MM.1S (cell line): ENCODE measurements around the gene CYTH1.
A peak's percentile ranks its signal among the peaks of the same experiment; 100 is the strongest.

Experiments
- DNase-seq: peaks from one replicate; pipeline ENCODE4 v3.0.0-alpha.2; 2015
- H2AFZ ChIP-seq: fragments of 300-600 bp; sonication (generic); 2 replicates; pipeline ENCODE4 v1.6.0; 2016; ENCODE audit warnings: antibody characterized with exemption, low read length
- H3F3A ChIP-seq: fragments of 300-600 bp; sonication (generic); 2 replicates; pipeline ENCODE4 v1.6.1; 2016; ENCODE audit warnings: mild to moderate bottlenecking, antibody characterized with exemption, low read length, moderate library complexity, mixed read lengths; ENCODE audit not compliant: insufficient read depth
- H3K27ac ChIP-seq: fragments of 300-600 bp; sonication (generic); 2 replicates; pipeline ENCODE4 v1.5.1; 2016; ENCODE audit warnings: mild to moderate bottlenecking, low read length
- H3K27me3 ChIP-seq: fragments of 300-600 bp; sonication (generic); replicated peaks from 2 replicates; pipeline ENCODE4 v1.6.0; 2016; ENCODE audit warnings: low read length; ENCODE audit not compliant: insufficient read depth
- H3K36me3 ChIP-seq: fragments of 300-600 bp; sonication (generic); replicated peaks from 2 replicates; pipeline ENCODE4 v1.6.1; 2016; ENCODE audit warnings: mild to moderate bottlenecking, low read length, mixed read lengths; ENCODE audit not compliant: insufficient read depth
- H3K4me1 ChIP-seq: fragments of 300-600 bp; sonication (generic); 2 replicates; pipeline ENCODE4 v1.6.1; 2016; ENCODE audit warnings: low read length, mixed read lengths
- H3K4me2 ChIP-seq: fragments of 300-600 bp; sonication (generic); 2 replicates; pipeline ENCODE4 v1.6.0; 2016; ENCODE audit warnings: low read depth, low read length
- H3K4me3 ChIP-seq: fragments of 300-600 bp; sonication (generic); 2 replicates; pipeline ENCODE4 v1.5.1; 2016; ENCODE audit warnings: low read length, mixed read lengths
- H3K79me2 ChIP-seq: fragments of 300-600 bp; sonication (generic); 2 replicates; pipeline ENCODE4 v1.6.1; 2016; ENCODE audit warnings: mixed run types, low read length, mixed read lengths
- H3K9ac ChIP-seq: fragments of 300-600 bp; sonication (generic); 2 replicates; pipeline ENCODE4 v1.6.1; 2016; ENCODE audit warnings: low read length, mixed read lengths
- H3K9me2 ChIP-seq: fragments of 300-600 bp; sonication (generic); replicated peaks from 2 replicates; pipeline ENCODE4 v1.6.1; 2016; ENCODE audit warnings: mild to moderate bottlenecking, low read length, mixed read lengths; ENCODE audit not compliant: insufficient read depth
- H3K9me3 ChIP-seq: fragments of 300-600 bp; sonication (generic); replicated peaks from 2 replicates; pipeline ENCODE4 v1.6.1; 2016; ENCODE audit warnings: mild to moderate bottlenecking, low read length, mixed read lengths; ENCODE audit not compliant: insufficient read depth
- H4K20me1 ChIP-seq: fragments of 300-600 bp; sonication (generic); 2 replicates; pipeline ENCODE4 v1.6.1; 2016; ENCODE audit warnings: mild to moderate bottlenecking, low read length, moderate library complexity, mixed read lengths; ENCODE audit not compliant: insufficient read depth
- EZH2 ChIP-seq: fragments of 300-600 bp; sonication (generic); optimal IDR thresholded peaks from 2 replicates; pipeline ENCODE3; 2017; ENCODE audit warnings: low read depth, mild to moderate bottlenecking, antibody characterized with exemption, low read length, mixed read lengths
- EZH2phosphoT487 ChIP-seq: fragments of 300-600 bp; sonication (generic); IDR thresholded peaks from 2 replicates; pipeline ENCODE4 v1.6.1; 2018; ENCODE audit warnings: antibody characterized with exemption, low read length
- TF ChIP-seq, protein P1 (sequence below): fragments of 300-600 bp; sonication (generic); IDR thresholded peaks from 2 replicates; pipeline ENCODE4 v1.5.1; 2016; ENCODE audit warnings: antibody characterized with exemption, low read length, mixed read lengths

Gene CYTH1

GRCh38 chr17:78800132-78800931 lies 18.3 kb upstream of the CYTH1 start:
- H3F3A ChIP-seq: no peaks in the 10 kb centered on the region
- no peak overlapping the region for H3K4me3 ChIP-seq
- no peak overlapping the region for H3K9ac ChIP-seq
- H3K4me1 ChIP-seq: no peaks in the 10 kb centered on the region
- H3K36me3 ChIP-seq: peaks cover 20% of the 10 kb centered on the region
- H2AFZ ChIP-seq: no peak overlapping the region
- H3K27ac ChIP-seq: no peak overlapping the region
- peaks cover 49% of the 10 kb centered on the region for H3K79me2 ChIP-seq
- TF ChIP-seq EZH2: no peak
- no peak for TF ChIP-seq EZH2phosphoT487
- TF ChIP-seq, protein P1, sequence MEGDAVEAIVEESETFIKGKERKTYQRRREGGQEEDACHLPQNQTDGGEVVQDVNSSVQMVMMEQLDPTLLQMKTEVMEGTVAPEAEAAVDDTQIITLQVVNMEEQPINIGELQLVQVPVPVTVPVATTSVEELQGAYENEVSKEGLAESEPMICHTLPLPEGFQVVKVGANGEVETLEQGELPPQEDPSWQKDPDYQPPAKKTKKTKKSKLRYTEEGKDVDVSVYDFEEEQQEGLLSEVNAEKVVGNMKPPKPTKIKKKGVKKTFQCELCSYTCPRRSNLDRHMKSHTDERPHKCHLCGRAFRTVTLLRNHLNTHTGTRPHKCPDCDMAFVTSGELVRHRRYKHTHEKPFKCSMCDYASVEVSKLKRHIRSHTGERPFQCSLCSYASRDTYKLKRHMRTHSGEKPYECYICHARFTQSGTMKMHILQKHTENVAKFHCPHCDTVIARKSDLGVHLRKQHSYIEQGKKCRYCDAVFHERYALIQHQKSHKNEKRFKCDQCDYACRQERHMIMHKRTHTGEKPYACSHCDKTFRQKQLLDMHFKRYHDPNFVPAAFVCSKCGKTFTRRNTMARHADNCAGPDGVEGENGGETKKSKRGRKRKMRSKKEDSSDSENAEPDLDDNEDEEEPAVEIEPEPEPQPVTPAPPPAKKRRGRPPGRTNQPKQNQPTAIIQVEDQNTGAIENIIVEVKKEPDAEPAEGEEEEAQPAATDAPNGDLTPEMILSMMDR: no peak
- no peaks in the 10 kb centered on the region for H4K20me1 ChIP-seq
- H3K9me2 ChIP-seq: no peaks in the 10 kb centered on the region
- H3K9me3 ChIP-seq: no peaks in the 10 kb centered on the region
- DNase-seq: no peak
- no peak overlapping the region for H3K4me2 ChIP-seq
- no peaks in the 10 kb centered on the region for H3K27me3 ChIP-seq

DNA sequence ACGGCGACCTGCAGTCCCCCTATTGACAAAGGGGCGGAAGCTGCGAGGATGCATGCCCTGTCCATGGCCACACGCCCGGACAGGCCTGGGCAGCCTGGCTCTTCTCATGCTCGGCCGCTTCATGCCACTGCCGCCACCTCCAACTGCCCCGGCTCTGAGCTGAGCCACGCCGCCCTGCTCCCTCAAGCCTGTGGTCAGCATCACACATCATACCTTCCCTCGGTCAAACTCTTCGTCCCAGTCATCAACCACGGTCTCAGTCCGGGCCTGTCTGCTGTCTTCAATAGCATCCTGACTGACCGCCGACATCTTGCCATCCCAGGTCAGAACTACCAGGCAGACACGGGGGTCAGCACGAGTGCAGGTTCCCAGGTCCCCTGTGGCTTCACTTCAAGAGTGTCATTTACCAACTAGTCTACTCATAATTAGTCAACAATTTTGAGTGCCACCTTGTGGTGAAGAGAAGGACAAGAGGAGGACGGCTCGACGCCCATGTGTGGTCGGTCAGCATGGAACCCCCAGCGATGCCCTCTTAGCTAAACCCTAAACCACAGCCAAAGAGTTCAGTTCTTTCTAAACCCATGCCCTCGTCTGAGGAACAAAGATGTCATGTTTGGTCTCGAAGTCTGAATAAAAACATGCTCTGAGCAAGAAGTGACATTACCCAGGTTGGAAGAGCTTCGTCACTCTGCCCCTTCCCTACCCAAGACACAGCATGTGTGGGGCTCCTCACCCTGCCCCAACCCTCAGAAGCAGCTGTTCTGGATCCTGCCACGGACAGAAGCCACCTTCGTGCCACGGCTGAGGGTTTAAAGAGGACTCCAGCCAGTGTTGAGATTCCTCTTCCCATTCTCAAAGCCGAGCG lies 16.9 kb upstream of the CYTH1 start:
- H3K27me3 ChIP-seq: no peaks in the 10 kb centered on the region
- TF ChIP-seq, protein P1: peak; percentile 46
- TF ChIP-seq EZH2 (no peak), EZH2phosphoT487 (no peak)
- no peak overlapping the region for H2AFZ ChIP-seq
- DNase-seq: peak; percentile 45
- no peak overlapping the region for H3K27ac ChIP-seq
- H3K9me3 ChIP-seq: no peaks in the 10 kb centered on the region
- H3K4me1 ChIP-seq: no peaks in the 10 kb centered on the region
- no peaks in the 10 kb centered on the region for H3F3A ChIP-seq
- H3K36me3 ChIP-seq: peaks cover 20% of the 10 kb centered on the region
- no peak overlapping the region for H3K9ac ChIP-seq
- H4K20me1 ChIP-seq: no peaks in the 10 kb centered on the region
- H3K4me3 ChIP-seq: no peak overlapping the region
- H3K79me2 ChIP-seq: peaks cover 40% of the 10 kb centered on the region
- H3K9me2 ChIP-seq: no peaks in the 10 kb centered on the region
- no peak overlapping the region for H3K4me2 ChIP-seq

DNA sequence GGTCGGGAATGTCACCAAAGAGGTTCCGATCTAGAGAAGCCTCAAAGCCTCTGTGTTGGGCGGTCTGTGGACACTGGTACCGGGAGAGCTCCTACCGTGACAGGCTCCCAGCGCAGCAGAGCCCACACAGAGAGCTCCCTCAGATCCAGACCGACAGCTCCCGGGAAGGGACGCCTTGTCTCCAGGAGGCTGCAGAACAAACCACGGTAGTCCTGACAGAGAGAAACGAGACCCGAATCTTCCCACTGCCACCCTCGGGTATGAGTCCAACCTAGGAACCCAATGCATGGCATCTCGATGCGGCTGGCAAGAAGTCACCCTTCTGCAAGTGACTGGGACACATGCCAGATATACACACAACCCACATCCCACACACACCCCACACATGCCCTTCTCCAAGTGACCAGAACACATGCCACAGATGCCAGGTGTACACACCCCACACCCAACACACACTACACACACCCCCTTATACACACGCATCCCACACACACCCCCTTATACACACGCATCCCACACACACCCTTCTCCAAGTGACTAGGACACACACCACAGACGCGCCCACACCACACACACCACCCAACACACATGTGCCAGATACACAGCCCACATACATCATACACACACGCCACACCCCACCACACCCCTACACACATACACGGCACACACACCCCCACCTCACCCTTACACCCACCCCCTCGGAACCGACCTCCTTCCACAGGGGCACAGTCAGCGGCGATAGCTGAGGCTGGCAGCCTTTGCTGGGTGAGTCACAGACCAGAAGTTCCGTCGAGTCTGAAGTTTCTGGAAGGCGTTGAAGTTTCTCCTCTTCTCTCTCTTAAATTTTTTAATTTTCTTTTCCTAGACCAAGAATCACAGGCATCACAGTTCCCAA lies 15.9 kb upstream of the CYTH1 start:
- Histone ChIP-seq H3K36me3 (peaks cover 11% of the 10 kb centered on the region), H3K9me2 (no peaks in the 10 kb centered on the region), H3K79me2 (peaks cover 30% of the 10 kb centered on the region), H3K4me2 (no peak overlapping the region), H3K9ac (no peak overlapping the region), H3F3A (no peaks in the 10 kb centered on the region), H2AFZ (no peak overlapping the region), H3K4me3 (no peak overlapping the region), H3K27me3 (no peaks in the 10 kb centered on the region), H3K27ac (no peak overlapping the region), H3K4me1 (no peaks in the 10 kb centered on the region), H4K20me1 (no peaks in the 10 kb centered on the region), H3K9me3 (no peaks in the 10 kb centered on the region)
- DNase-seq: no peak
- TF ChIP-seq EZH2 (no peak), EZH2phosphoT487 (no peak)
- TF ChIP-seq, protein P1: no peak
